PC-3 (cell line): Measurements from ENCODE around the gene SLC15A5. TPM values are rescaled to one million over a fixed set of nuclear protein-coding genes. Genes with fewer than 3 reads are reported as not detected.

Experiments used
- ATAC-seq: fragments of 200-7000 bp; cut with Tn5 transposase; 2 replicates; pipeline ENCODE4 v1.9.1; 2020; ENCODE audit warnings: mild to moderate bottlenecking, moderate library complexity
- BruUV-seq: library from RNA; stranded (reverse); fragments of 400-500 nt; replicated peaks from 2 replicates; lab custom pipeline; 2021; lab: Mats Ljungman, UMichigan
- CTCF ChIA-PET: fragments of 300-600 bp; sonication (Branson Sonifier 250); formaldehyde crosslinking; loops from one replicate; lab custom pipeline; 2022; ENCODE audit warnings: antibody characterized with exemption; lab: Charles Lee
- POLR2A ChIA-PET: fragments of 300-600 bp; sonication (Branson Sonifier 250); formaldehyde crosslinking; loops from one replicate; lab custom pipeline; 2022; ENCODE audit warnings: antibody characterized with exemption; ENCODE audit not compliant: unreplicated experiment; lab: Charles Lee
- DNase-seq: peaks from one replicate; pipeline ENCODE4 v3.0.0-alpha.2; 2015
- H2AFZ ChIP-seq: fragments of 300-600 bp; sonication (generic); 2 replicates; pipeline ENCODE4 v1.6.0; 2016; ENCODE audit warnings: antibody characterized with exemption, low read length
- H3F3A ChIP-seq: fragments of 300-600 bp; sonication (generic); one replicate; pipeline ENCODE4 v1.6.0; 2017; ENCODE audit warnings: antibody characterized with exemption, low read length, control low read depth, mild to moderate bottlenecking; ENCODE audit not compliant: unreplicated experiment
- H3K27ac ChIP-seq: fragments of 300-600 bp; sonication (generic); 2 replicates; pipeline ENCODE4 v1.5.1; 2016; ENCODE audit warnings: mild to moderate bottlenecking, low read length
- H3K27me3 ChIP-seq: fragments of 300-600 bp; sonication (generic); 2 replicates; pipeline ENCODE4 v1.6.1; 2016; ENCODE audit warnings: low read length, mixed read lengths
- H3K36me3 ChIP-seq: fragments of 300-600 bp; sonication (generic); 2 replicates; pipeline ENCODE4 v1.6.1; 2016; ENCODE audit warnings: low read depth, mixed run types, low read length, mixed read lengths
- H3K4me1 ChIP-seq: fragments of 300-600 bp; sonication (generic); 2 replicates; pipeline ENCODE4 v1.5.1; 2016; ENCODE audit warnings: low read length; ENCODE audit not compliant: insufficient read depth
- H3K4me2 ChIP-seq: fragments of 300-600 bp; sonication (generic); 2 replicates; pipeline ENCODE4 v1.6.0; 2016; ENCODE audit warnings: low read length
- H3K4me3 ChIP-seq: fragments of 300-600 bp; sonication (generic); 2 replicates; pipeline ENCODE4 v1.5.1; 2016; ENCODE audit warnings: mild to moderate bottlenecking, low read length, mixed read lengths
- H3K79me2 ChIP-seq: fragments of 300-600 bp; sonication (generic); 2 replicates; pipeline ENCODE4 v1.6.1; 2017; ENCODE audit warnings: low read length, mixed read lengths
- H3K9ac ChIP-seq: fragments of 300-600 bp; sonication (generic); 2 replicates; pipeline ENCODE4 v1.6.0; 2016; ENCODE audit warnings: mild to moderate bottlenecking, low read length
- H3K9me2 ChIP-seq: fragments of 300-600 bp; sonication (generic); replicated peaks from 2 replicates; pipeline ENCODE4 v1.6.1; 2016; ENCODE audit warnings: mixed run types, low read length, mixed read lengths
- H3K9me3 ChIP-seq: fragments of 300-600 bp; sonication (generic); 2 replicates; pipeline ENCODE4 v1.6.1; 2016; ENCODE audit warnings: low read length, mixed read lengths
- H4K20me1 ChIP-seq: fragments of 300-600 bp; sonication (generic); 2 replicates; pipeline ENCODE4 v1.6.1; 2016; ENCODE audit warnings: low read length, mixed read lengths
- EZH2 ChIP-seq: fragments of 300-600 bp; sonication (generic); IDR thresholded peaks from one replicate; pipeline ENCODE4 v1.6.1; 2017; ENCODE audit warnings: antibody characterized with exemption, mild to moderate bottlenecking, low read length; ENCODE audit not compliant: unreplicated experiment
- EZH2phosphoT487 ChIP-seq: fragments of 300-600 bp; sonication (generic); IDR thresholded peaks from 2 replicates; pipeline ENCODE4 v1.6.1; 2018; ENCODE audit warnings: mild to moderate bottlenecking, antibody characterized with exemption, low read length, borderline replicate concordance
- intact Hi-C: fragments of 100-400 bp; cut with micrococcal nuclease; formaldehyde crosslinking; loops from 2 replicates; pipeline ENCODE4 v1.9.0; 2023
- total RNA-seq: library from RNA; depleted of rRNA; stranded (reverse); fragments of >200 nt; gene quantifications from 2 replicates; pipeline ENCODE4 v1.2.3, GENCODE V29; 2014
- TF ChIP-seq, protein P1 (sequence below): fragments of 300-600 bp; sonication (generic); conservative IDR thresholded peaks from 2 replicates; pipeline ENCODE4 v1.5.1; 2017; ENCODE audit warnings: antibody characterized with exemption, low read depth, mild to moderate bottlenecking, low read length

The SLC15A5 gene
- total RNA-seq, 1 experiment from 2014 or later, result not detected

DNA sequence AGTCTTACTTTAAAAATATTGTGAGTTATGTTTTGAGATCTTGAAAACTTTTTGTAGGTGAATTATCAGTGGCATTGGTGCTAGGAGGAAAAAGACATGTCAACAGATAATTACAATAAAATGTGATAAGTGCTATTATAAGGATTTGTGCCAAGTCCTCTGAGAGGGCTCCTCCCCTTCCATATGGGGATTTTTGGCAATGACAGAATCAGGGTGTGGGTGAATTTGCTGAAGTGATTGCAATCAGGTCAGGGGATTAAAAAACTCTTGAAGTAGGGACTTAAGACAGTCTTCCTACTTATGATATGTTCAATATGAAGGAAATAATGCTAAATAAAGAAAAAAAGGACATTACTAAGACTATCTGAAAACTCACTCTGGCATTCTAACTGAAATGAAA lies 122.5 kb downstream of the SLC15A5 start:
- no peaks in the 10 kb centered on the region for H3K36me3 ChIP-seq
- no peaks in the 10 kb centered on the region for H3K79me2 ChIP-seq
- no peak overlapping the region for H3K4me3 ChIP-seq
- no peaks in the 10 kb centered on the region for H3K9me2 ChIP-seq
- peaks cover 4% of the 10 kb centered on the region for H3K27me3 ChIP-seq
- intact Hi-C loops, result loop anchor here (5.0 kb wide), 1 partner anchor 78 kb away; no protein-coding TSS in a partner anchor
- no peak overlapping the region for H3K4me2 ChIP-seq
- no peak for DNase-seq
- H3K4me1 ChIP-seq, result no peaks in the 10 kb centered on the region
- H4K20me1 ChIP-seq, result no peaks in the 10 kb centered on the region
- TF ChIP-seq, protein P1, sequence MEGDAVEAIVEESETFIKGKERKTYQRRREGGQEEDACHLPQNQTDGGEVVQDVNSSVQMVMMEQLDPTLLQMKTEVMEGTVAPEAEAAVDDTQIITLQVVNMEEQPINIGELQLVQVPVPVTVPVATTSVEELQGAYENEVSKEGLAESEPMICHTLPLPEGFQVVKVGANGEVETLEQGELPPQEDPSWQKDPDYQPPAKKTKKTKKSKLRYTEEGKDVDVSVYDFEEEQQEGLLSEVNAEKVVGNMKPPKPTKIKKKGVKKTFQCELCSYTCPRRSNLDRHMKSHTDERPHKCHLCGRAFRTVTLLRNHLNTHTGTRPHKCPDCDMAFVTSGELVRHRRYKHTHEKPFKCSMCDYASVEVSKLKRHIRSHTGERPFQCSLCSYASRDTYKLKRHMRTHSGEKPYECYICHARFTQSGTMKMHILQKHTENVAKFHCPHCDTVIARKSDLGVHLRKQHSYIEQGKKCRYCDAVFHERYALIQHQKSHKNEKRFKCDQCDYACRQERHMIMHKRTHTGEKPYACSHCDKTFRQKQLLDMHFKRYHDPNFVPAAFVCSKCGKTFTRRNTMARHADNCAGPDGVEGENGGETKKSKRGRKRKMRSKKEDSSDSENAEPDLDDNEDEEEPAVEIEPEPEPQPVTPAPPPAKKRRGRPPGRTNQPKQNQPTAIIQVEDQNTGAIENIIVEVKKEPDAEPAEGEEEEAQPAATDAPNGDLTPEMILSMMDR, result no peak
- TF ChIP-seq EZH2phosphoT487 (no peak), EZH2 (no peak)
- ChIA-PET POLR2A (no interaction called here), CTCF (no interaction called here)
- H3K27ac ChIP-seq, result no peak overlapping the region
- H3K9ac ChIP-seq, result no peak overlapping the region
- no peaks in the 10 kb centered on the region for H3K9me3 ChIP-seq
- H2AFZ ChIP-seq, result no peak overlapping the region
- BruUV-seq, result no TSS peak
- ATAC-seq, result no peak
- no peaks in the 10 kb centered on the region for H3F3A ChIP-seq

DNA sequence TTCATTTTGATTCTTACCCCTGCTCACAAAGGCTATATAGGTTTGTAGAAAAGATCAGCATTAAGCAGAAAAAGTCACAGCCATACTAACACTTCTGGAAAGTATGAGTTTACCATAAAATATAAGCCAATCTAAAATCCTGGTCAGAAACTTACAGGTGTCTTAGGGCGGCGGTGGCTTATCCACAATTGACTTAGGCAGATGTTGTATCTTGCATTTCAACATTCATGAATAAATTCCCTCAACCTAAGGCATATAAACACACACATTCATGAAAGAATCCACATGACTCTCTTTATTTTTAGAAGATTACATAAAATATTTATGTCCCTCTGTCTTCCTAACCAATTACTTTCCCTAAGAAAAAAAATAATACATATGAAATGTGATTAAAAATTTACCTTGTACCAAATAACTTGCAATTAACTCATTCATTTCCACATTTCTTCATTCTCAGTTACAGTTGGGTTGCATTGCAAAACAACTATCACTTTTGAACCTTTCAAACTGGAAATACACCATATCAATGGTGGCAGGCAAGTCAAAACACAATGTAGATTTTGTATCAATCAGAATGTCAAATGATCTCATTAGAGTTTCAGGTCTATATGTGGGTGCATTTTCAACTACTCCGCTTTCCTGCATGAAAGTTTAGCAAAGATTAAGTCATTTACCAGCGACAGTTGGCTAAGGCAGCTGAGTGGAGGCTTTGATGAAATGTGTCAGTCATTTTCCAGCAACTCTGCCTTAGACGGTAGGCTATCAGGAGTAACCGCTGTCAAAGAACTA lies 124.4 kb downstream of the SLC15A5 start:
- BruUV-seq, result no TSS peak
- ATAC-seq (no peak), DNase-seq (no peak)
- Histone ChIP-seq H3K9ac (no peak overlapping the region), H4K20me1 (no peaks in the 10 kb centered on the region), H3F3A (no peaks in the 10 kb centered on the region), H3K9me3 (no peaks in the 10 kb centered on the region), H2AFZ (no peak overlapping the region), H3K27me3 (peaks cover 20% of the 10 kb centered on the region), H3K9me2 (no peaks in the 10 kb centered on the region), H3K79me2 (no peaks in the 10 kb centered on the region), H3K27ac (no peak overlapping the region), H3K36me3 (no peaks in the 10 kb centered on the region), H3K4me2 (no peak overlapping the region), H3K4me3 (no peak overlapping the region), H3K4me1 (no peaks in the 10 kb centered on the region)
- ChIA-PET POLR2A (no interaction called here), CTCF (no interaction called here)
- TF ChIP-seq EZH2 (no peak), EZH2phosphoT487 (no peak)
- TF ChIP-seq, protein P1, result no peak
- intact Hi-C loops, result no loop called here

DNA sequence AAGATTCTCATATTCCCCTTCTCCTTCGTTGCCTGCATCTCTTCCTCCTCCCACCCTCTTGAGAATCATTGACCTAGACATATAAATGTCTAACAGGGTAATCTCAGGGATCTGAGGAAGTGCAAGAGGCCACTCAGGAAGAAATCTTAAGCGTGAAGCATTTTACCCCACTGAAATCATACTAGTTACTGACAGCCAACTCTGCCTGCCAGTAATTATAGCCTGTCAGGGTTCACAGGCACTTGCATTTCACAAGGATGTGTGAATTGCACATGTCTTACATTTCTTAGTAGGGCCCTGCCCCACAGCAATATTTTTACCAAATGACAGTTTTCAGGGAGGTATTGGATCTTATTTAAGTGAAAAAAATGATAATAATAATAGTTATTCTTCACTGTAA lies 127.2 kb downstream of the SLC15A5 start:
- TF ChIP-seq EZH2phosphoT487 (no peak), EZH2 (no peak)
- TF ChIP-seq, protein P1, result no peak

More for the DNA sequence above, 127.2 kb downstream of the SLC15A5 start:
- Histone ChIP-seq H3K4me1 (no peaks in the 10 kb centered on the region), H3K27ac (no peak overlapping the region), H3K9me3 (no peaks in the 10 kb centered on the region), H3F3A (no peaks in the 10 kb centered on the region), H3K36me3 (no peaks in the 10 kb centered on the region), H4K20me1 (no peaks in the 10 kb centered on the region), H3K27me3 (peaks cover 23% of the 10 kb centered on the region), H2AFZ (no peak overlapping the region), H3K79me2 (no peaks in the 10 kb centered on the region), H3K4me3 (no peak overlapping the region), H3K9ac (no peak overlapping the region), H3K4me2 (no peak overlapping the region), H3K9me2 (no peaks in the 10 kb centered on the region)
- ChIA-PET CTCF (no interaction called here), POLR2A (no interaction called here)
- intact Hi-C loops, result no loop called here
- ATAC-seq, result no peak
- no peak for DNase-seq
- no TSS peak for BruUV-seq
